Measurements from ENCODE around the gene CRYAA. TPM values are rescaled to one million over a fixed set of nuclear protein-coding genes. Genes with fewer than 3 reads are reported as not detected.

The CRYAA gene
- total and polyA plus RNA-seq, 2 donors (not counting 3 experiments of a cell fraction or from before 2014, with no cell fraction given), result not detected

DNA sequence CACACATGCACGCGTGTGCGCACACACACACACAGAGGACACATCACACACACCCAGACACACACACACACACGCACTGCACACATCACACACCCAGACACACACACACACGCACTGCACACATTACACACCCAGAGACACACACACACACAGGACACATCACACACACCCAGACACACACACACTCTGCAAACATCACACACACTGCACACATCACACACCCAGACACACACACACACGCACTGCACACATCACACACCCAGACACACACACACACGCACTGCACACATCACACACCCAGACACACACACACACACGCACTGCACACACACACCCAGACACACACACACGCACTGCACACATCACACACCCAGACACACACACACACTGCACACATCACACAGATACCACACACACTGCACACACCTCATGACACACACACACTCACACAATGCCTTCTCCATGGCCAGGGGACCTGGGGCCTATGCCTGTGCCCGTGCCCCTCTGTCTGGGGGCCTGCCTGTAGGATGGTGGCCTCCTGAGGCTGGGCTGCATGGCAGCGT lies 24.4 kb downstream of the CRYAA start:
- no peaks in the 10 kb centered on the region for H3K9me3 ChIP-seq (replicated peaks; ENCODE audit: control insufficient read depth, insufficient read depth, low read length)
- H4K20me1 ChIP-seq (replicated peaks; ENCODE audit: control insufficient read depth, extremely low read depth, insufficient read depth, low read length), result no peaks in the 10 kb centered on the region
- no peaks in the 10 kb centered on the region for H3K9me1 ChIP-seq (replicated peaks; ENCODE audit: control insufficient read depth, extremely low read depth, insufficient read depth, low read length)
- no peak overlapping the region for H2AFZ ChIP-seq (ENCODE audit: low read depth, low read length)
- H3K79me2 ChIP-seq (ENCODE audit: control insufficient read depth, insufficient read depth, low read length), result no peaks in the 10 kb centered on the region
- TF ChIP-seq, protein P1, sequence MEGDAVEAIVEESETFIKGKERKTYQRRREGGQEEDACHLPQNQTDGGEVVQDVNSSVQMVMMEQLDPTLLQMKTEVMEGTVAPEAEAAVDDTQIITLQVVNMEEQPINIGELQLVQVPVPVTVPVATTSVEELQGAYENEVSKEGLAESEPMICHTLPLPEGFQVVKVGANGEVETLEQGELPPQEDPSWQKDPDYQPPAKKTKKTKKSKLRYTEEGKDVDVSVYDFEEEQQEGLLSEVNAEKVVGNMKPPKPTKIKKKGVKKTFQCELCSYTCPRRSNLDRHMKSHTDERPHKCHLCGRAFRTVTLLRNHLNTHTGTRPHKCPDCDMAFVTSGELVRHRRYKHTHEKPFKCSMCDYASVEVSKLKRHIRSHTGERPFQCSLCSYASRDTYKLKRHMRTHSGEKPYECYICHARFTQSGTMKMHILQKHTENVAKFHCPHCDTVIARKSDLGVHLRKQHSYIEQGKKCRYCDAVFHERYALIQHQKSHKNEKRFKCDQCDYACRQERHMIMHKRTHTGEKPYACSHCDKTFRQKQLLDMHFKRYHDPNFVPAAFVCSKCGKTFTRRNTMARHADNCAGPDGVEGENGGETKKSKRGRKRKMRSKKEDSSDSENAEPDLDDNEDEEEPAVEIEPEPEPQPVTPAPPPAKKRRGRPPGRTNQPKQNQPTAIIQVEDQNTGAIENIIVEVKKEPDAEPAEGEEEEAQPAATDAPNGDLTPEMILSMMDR (IDR thresholded peaks at IDR 0.05; ENCODE audit: extremely low read depth in 1 of 2, insufficient read depth in 1 of 2, low read depth in 1 of 2, low read length in 2 of 2), result no peak
- TF ChIP-seq EZH2 (IDR thresholded peaks at IDR 0.05; ENCODE audit: borderline replicate concordance, low read depth, low read length, severe bottlenecking) (no peak), FOS (IDR thresholded peaks at IDR 0.05; ENCODE audit: borderline replicate concordance, insufficient read depth, low read length) (no peak), POLR2AphosphoS5 (IDR thresholded peaks at IDR 0.05; ENCODE audit: insufficient read depth, low read depth, low read length) (no peak), POLR2A (IDR thresholded peaks at IDR 0.05; ENCODE audit: low read depth, low read length) (no peak), JUN (IDR thresholded peaks at IDR 0.05; ENCODE audit: borderline replicate concordance, insufficient read depth, insufficient read length, low read depth) (no peak)
- TF ChIP-seq, protein P2, sequence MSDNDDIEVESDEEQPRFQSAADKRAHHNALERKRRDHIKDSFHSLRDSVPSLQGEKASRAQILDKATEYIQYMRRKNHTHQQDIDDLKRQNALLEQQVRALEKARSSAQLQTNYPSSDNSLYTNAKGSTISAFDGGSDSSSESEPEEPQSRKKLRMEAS (IDR thresholded peaks at IDR 0.05; ENCODE audit: insufficient read depth, insufficient read length), result no peak
- no peaks in the 10 kb centered on the region for H3K4me1 ChIP-seq (ENCODE audit: control insufficient read depth, extremely low read depth, insufficient read depth, low read length)
- ChIA-PET CTCF (interaction anchor here (0.8 to 1.1 kb wide), 2 partner anchors 8 to 14 kb away, joined by 3 read pairs; no protein-coding TSS in a partner anchor), POLR2A (no interaction called here)
- intact Hi-C loops (cut with micrococcal nuclease), result no loop called here
- FAIRE-seq, result no peak
- DNase-seq (ENCODE audit: low read depth, low spot score), result no peak
- H3K4me3 ChIP-seq (replicated peaks in 1 of 3; ENCODE audit: insufficient read depth in 1 of 3, low read depth in 1 of 3, low read length in 3 of 3), result no peak overlapping the region
- no peaks in the 10 kb centered on the region for H3K36me3 ChIP-seq (ENCODE audit: control insufficient read depth in 2 of 2, extremely low read depth in 1 of 2, insufficient read depth in 2 of 2, low read length in 2 of 2)
- H3K27ac ChIP-seq (ENCODE audit: insufficient read depth, low read depth, low read length), result no peak overlapping the region
- BruUV-seq (replicated peaks), result no TSS peak
- no peak overlapping the region for H3K9ac ChIP-seq (replicated peaks; ENCODE audit: extremely low read depth, insufficient read depth, low read length)
- no peak overlapping the region for H3K4me2 ChIP-seq (ENCODE audit: insufficient read depth, low read length)
- peaks cover 13 to 22% of the 10 kb centered on the region in 2 experiments for H3K27me3 ChIP-seq (ENCODE audit: control insufficient read depth in 2 of 2, insufficient read depth in 2 of 2, low read length in 2 of 2)
- dilution Hi-C loops (cut with MboI; ENCODE audit: extremely low pct_ligation_motif_present, low sequenced_read_pairs), result no loop called here

Measured in endothelial cell of umbilical vein (primary cell).